ENCODE results near the gene SSR2. TPM values are rescaled to one million over a fixed set of nuclear protein-coding genes. Genes with fewer than 3 reads are reported as not detected.

The SSR2 gene
- total RNA-seq, 2 donors from 2014 or later = 194 to 208 TPM

DNA sequence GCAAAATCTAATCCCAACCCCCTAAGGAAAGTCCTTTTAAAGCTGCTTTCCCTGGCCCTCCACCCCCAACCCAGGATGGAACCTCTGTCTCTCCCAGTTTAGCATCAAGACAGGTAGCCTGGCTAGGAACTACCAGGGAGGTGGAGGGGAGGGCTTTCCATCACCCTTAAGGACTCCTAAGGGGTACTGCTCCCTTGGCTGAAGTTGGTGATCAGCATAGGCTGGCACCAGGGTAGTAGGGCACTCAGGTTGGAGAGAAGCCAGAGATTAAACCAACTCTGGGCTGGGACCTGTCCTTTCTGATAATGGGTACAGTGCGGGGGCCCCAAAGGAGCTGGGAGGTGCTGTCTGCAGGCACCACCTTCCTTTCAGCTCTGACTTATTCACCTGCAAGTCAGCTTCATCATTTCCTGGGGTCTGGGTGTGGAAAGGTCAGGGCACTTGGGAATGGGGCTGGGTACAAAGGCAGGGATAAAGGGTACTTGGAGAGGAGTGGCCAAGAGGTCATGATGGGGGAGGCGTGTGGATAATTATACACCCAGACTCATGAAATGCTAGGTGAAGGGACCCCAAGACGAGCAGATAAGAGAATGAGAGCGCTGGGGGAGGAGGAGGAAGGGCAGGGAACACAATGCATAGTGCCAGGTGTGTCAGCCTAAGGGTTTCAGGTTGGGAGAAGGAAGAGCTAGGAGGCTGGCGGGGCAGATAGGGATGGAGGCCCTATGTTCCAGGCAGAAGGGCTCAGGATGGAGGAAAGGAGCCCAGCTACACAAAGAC is 43.6 kb downstream of the SSR2 start:
- peaks cover 83% of the 10 kb centered on the region for H3K36me3 Mint-ChIP-seq (ENCODE audit: low read depth)
- H3K4me3 Mint-ChIP-seq = peak overlapping the region; percentile 100
- peaks cover 60% of the 10 kb centered on the region for H3K4me1 Mint-ChIP-seq
- ATAC-seq (replicated peaks) = peak; percentile 35
- peak overlapping the region; percentile 99 for H3K27ac Mint-ChIP-seq
- H3K9me3 Mint-ChIP-seq = no peaks in the 10 kb centered on the region
- no peaks in the 10 kb centered on the region for H3K27me3 Mint-ChIP-seq

DNA sequence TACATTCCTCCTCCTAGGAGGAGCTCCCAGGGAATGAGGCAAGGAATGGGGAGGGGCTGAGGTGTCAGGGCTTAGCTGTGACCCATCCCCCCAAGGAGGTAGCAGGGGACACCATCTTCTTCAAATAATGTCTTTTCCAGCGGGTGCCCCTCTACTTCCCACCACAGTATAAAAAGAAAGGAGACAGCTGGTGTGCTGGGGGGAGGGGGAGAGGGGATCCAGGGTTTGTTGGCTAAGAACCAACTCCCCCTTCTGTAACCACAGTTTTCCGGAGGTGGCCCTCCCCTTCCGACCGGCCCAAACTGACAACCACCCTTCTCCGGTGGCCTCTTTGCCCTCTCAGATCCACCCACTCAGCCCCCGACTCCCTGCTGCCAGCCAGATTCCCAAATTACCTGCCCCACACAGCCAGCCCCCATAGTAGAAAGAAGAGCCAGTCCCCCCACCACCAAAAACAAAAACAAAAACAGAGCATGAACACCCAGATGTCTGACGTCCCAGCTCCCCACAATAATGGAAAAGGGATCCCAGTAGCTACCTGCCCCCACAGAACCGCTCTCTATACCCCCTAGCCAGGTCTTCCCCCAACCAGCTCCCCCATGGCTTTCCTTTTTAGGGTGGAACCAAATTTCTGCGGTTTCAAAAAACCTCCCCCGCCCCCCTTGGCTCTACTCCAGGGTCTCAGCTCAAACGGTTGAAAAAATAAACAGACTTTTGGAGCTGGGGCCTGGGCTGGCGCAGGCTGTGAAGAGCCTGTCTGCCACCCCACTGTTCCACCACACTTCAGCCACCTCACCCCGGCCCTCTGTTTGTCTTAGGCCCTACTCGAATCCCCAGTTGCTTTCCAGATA is 44.5 kb downstream of the SSR2 start:
- Mint-ChIP-seq H3K4me1 (peaks cover 55% of the 10 kb centered on the region), H3K27me3 (no peaks in the 10 kb centered on the region), H3K4me3 (peak overlapping the region; percentile 100), H3K9me3 (no peaks in the 10 kb centered on the region), H3K27ac (peak overlapping the region; percentile 99), H3K36me3 (ENCODE audit: low read depth) (peaks cover 91% of the 10 kb centered on the region)
- peak; percentile 13 for ATAC-seq (replicated peaks)

DNA sequence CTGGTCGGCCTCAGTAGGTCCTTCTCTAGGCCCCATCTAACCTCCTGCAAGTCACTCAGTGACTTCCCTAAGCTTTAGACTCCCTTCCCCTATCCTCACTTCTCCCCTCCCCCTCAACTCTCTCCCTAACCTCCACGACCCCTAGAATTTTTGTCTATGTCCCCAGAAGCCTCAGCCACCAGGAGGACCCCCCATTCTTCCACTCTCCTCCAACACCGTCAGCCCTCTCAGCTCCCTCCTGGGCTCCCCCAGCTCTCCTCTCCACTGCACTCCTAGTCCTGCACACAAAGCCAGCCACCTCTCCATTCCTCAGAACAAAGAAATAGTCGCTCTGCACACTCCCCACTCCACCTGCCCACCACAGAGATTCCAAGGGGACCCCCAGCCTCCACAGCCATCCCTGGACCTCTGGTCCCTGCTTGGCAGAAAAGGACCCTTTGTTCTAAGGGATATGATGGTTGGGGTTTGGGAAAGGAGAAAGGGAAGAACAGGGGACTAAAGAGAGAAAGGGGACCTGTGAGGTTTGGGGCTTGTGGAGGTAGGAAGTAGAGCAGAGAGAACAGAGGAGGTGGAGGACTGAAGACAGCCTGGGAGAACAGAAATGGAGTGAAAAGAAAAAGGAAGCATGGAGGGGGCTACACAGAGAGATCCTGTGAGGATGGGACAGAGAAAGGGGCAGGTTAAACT is 45.2 kb downstream of the SSR2 start:
- no peak for ATAC-seq (replicated peaks)
- Mint-ChIP-seq H3K4me1 (peaks cover 55% of the 10 kb centered on the region), H3K9me3 (no peaks in the 10 kb centered on the region), H3K36me3 (ENCODE audit: low read depth) (peaks cover 91% of the 10 kb centered on the region), H3K27me3 (no peaks in the 10 kb centered on the region), H3K27ac (peak overlapping the region; percentile 99), H3K4me3 (peak overlapping the region; percentile 100)

DNA sequence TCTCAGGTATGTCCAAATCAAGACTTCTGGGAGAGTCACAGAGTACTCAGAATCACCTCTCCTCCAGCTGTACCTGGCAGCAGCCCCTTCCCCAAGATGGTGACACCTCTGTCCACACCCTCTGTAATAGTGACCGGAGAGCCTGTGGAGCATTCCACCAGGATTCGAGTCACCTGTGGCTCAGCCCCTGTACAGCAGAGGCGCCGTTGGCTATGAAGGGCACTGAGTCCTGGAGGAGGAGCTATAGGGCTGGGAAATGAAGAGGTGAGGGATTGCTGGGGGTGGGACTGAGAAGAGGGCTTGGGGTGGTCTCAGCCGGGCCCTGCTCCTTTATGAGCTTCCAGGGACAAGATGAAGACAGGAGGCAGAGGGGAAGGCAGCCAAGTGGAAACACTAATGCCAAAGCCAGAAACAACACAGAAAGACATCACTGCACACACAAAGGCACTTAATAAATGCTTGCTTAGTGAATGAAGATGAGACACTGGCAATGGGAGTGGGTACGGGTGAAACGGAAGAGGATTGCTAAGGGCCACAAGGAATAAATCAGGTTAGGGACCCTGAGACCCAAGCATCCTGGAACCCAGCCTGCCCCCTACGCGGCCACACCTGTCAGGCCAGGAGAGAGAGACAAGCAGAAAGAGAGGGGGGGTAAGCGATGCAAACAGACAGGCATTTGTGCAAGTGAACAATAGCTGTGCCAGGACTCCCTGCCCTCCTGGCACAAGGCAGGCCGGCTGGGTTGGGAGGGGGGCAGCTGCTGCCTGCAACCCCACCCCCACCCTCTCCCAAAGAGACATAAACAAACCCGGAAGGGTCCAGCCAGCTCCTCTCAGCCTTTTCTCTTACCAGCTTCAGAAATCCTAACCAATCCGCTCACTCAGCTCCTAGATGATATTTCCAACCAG is 46.3 kb downstream of the SSR2 start:
- Mint-ChIP-seq H3K36me3 (ENCODE audit: low read depth) (peaks cover 91% of the 10 kb centered on the region), H3K4me3 (peak overlapping the region; percentile 100), H3K27me3 (no peaks in the 10 kb centered on the region), H3K9me3 (no peaks in the 10 kb centered on the region), H3K27ac (peak overlapping the region; percentile 99), H3K4me1 (peaks cover 55% of the 10 kb centered on the region)
- ATAC-seq (replicated peaks) = no peak

DNA sequence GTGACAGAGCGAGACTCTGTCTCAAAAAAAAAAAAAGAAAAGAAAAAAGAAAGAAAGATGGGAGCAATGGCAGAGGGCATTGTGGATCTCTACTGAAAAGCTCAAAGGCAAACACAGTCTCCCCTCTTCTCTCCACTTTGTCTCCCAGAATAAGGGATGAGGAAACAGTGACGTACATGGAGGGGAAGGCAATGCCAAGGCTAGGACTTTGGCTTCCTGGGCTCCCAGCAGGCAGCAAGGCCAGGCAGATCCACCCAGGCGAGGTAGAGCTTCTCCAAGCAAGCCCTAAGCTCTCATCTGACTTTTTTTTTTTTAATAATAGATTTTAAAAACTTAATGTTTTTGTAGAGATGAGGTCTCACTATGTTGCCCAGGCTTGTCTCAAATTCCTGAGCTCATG is 47.0 kb downstream of the SSR2 start:
- H3K4me3 Mint-ChIP-seq = peak overlapping the region; percentile 100
- no peaks in the 10 kb centered on the region for H3K27me3 Mint-ChIP-seq
- H3K36me3 Mint-ChIP-seq (ENCODE audit: low read depth) = peaks cover 91% of the 10 kb centered on the region
- H3K4me1 Mint-ChIP-seq = peaks cover 62% of the 10 kb centered on the region
- peak overlapping the region; percentile 87 for H3K27ac Mint-ChIP-seq
- ATAC-seq (replicated peaks) = no peak
- H3K9me3 Mint-ChIP-seq = no peaks in the 10 kb centered on the region

DNA sequence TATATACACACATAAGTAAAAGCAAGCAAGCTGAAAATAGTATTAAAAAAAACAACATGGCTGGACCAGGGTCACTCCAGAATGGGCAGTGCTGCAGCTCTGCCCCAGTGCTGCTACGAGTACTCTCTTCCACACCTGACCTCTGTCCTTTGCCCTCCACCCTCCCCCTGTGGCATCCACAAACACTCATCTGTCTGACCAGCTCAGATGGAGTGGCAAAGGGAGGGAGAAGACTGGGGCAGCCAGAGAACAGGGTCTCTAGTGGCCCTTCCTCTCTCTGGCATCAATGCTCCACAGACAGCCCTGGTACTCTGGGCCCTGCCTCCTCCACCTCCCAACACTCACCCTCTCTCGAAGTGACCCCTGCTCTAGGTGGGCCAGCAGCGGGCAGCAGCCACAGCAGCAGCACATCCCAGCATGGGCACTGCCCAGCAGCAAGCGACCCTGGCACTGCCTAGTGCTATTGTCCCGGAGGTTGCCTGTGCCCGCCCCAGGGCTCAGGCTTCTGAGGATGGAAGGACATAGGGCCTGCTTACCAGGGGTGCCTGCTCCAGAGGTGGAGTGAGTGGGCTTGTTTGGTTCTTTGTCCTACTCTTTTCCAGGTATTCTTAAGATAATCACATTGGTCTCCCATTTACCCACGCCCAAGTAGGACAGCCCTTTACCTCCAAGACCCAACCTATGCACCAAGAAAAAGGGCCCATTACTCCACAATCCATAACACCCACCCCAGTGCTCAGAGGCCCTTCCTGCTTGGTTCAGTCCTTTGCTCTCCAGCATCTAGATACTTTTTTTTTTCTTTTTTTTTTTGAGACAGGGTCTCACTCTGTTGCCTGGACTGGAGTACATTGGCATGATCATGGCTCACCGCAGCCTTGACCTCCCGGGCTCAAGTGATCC is 48.6 kb downstream of the SSR2 start:
- Mint-ChIP-seq H3K4me1 (peaks cover 64% of the 10 kb centered on the region), H3K27me3 (no peaks in the 10 kb centered on the region), H3K4me3 (peak overlapping the region; percentile 100), H3K9me3 (no peaks in the 10 kb centered on the region), H3K36me3 (ENCODE audit: low read depth) (peaks cover 100% of the 10 kb centered on the region), H3K27ac (peak overlapping the region; percentile 87)
- no peak for ATAC-seq (replicated peaks)

DNA sequence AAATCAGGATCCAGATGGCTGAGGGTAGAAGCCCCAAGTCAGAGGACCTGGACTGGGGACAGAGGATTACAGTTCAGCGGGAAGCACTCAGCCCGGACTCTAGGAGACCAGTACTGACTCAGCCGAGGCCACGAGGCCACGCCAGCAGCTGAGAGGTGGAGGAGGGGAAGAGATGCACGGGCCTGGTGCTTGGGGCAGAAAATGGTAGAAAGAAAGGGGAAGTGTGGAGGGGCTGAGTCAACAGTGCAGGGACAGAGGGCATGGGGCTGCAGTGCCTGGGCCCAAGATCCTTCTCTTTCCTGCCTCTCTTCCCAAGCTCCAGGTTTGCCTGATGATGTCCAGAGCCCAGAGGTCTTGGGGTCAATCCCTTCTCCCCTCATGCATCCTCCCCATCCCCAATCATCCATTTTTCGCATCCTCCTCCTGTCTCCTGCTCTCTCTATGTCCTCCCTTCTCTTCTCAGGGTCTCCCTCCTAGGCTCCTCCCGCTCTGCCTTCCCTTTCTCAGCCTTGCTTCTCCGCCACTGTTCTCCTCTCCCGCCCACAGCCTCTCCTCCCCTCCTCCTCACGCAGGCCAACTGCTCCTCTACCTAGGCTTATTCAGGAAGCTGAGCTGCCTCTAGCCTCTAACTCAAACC is 50.1 kb downstream of the SSR2 start:
- peaks cover 100% of the 10 kb centered on the region for H3K36me3 Mint-ChIP-seq (ENCODE audit: low read depth)
- ATAC-seq (replicated peaks) = peak; percentile 92
- peak overlapping the region; percentile 87 for H3K27ac Mint-ChIP-seq
- no peaks in the 10 kb centered on the region for H3K9me3 Mint-ChIP-seq
- peaks cover 60% of the 10 kb centered on the region for H3K4me1 Mint-ChIP-seq
- H3K27me3 Mint-ChIP-seq = no peaks in the 10 kb centered on the region
- peak overlapping the region; percentile 100 for H3K4me3 Mint-ChIP-seq

DNA sequence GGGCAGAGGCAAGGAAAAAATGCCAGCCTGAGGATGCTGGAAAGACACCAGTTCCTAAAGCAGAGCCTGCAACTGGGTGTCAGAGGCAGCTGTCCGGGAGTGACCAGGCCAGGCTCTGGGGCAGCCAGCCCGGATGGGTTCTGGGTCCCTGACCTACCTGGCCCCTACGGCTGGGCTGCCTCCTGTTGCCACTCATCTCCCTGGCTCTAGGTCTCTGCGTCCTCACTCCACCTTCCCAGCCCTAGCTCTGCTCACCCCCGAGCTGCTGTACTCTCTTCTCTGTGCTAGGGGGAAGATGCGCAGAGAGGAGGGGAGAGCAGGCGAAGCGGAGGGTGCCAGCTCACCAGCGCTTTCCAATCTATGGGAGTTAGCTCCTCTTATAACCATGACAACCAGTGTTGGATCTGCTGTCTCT is 51.4 kb downstream of the SSR2 start:
- H3K27me3 Mint-ChIP-seq = no peaks in the 10 kb centered on the region
- H3K4me1 Mint-ChIP-seq = peaks cover 48% of the 10 kb centered on the region
- peaks cover 100% of the 10 kb centered on the region for H3K36me3 Mint-ChIP-seq (ENCODE audit: low read depth)
- H3K4me3 Mint-ChIP-seq = peak overlapping the region; percentile 100
- peak overlapping the region; percentile 87 for H3K27ac Mint-ChIP-seq
- ATAC-seq (replicated peaks) = no peak
- no peaks in the 10 kb centered on the region for H3K9me3 Mint-ChIP-seq

DNA sequence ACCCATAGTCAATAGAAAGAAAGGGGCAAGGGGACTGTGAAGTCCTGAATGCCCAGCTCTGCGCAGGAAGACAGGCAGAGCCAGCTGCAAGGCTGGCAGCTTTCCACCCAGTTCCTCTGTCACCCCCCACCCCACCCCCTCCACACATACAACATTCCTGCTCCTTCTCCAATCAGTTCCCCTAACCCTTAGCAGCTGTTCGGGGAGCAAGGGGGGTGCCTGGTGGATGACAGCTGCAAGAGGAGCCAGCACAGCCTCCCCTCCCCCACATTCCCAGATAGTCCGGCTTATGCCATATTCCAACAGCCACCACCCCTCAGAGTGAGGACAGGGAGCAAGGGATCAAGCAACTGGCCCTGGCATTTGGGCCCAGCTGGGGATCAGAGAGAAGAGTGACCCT is 52.1 kb downstream of the SSR2 start:
- Mint-ChIP-seq H3K36me3 (ENCODE audit: low read depth) (peaks cover 98% of the 10 kb centered on the region), H3K27me3 (no peaks in the 10 kb centered on the region), H3K27ac (peak overlapping the region; percentile 87), H3K9me3 (no peaks in the 10 kb centered on the region), H3K4me3 (peak overlapping the region; percentile 100), H3K4me1 (peaks cover 44% of the 10 kb centered on the region)
- ATAC-seq (replicated peaks) = no peak

DNA sequence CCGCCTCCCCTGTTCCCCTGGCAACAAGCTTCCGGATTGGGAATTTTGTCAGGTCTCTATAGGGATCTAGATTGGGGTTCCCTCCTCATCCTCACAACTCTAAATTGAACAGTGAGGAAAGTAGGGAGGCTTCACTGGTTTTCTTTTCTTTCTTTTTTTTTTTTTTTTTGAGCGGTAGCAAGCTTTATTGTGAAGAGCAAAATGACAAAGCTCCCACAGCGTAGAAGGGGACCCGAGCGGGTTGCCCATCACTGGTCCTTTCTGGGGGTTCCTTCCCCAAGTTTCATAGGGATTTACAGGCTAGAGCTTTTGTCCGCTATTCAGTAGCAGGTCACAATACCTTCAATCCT is 52.7 kb downstream of the SSR2 start:
- Mint-ChIP-seq H3K36me3 (ENCODE audit: low read depth) (peaks cover 94% of the 10 kb centered on the region), H3K4me3 (peak overlapping the region; percentile 100), H3K27ac (peak overlapping the region; percentile 87), H3K4me1 (peaks cover 40% of the 10 kb centered on the region), H3K27me3 (no peaks in the 10 kb centered on the region), H3K9me3 (no peaks in the 10 kb centered on the region)
- no peak for ATAC-seq (replicated peaks)

DNA sequence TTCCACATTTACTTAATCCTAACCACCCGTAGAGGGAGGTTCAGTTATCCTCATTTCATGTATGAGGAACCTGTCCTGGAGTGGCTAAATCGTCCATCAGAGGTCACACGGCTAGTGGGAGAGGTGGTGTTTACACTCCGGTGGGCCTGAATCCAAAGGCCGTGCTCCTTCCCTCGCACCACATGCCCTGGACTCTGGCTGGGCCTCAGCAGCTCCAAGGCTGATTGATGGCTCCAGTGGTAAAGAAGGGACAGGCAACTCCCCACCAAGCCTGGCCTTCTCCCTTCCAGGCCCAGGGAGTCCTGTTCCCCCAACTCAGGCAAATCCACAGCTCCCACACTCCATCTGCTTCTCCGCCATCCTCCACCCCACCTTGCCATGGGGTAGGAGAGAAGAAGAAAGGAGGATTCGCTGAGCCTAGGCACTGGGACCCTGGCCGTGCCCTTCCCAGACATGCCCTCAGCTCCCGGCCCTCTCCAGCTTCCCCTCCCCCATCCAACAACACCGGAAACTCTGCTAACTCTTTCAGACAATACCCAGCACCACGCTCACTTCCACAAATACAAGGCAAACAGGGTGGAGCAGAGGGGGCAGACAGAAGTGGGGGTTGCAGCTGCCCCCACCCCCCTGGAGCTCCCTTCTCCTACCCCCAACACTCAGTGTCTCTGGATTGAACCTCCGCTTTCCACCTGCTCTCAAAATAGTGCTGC is 53.3 kb downstream of the SSR2 start:
- Mint-ChIP-seq H3K27ac (peak overlapping the region; percentile 87), H3K9me3 (no peaks in the 10 kb centered on the region), H3K36me3 (ENCODE audit: low read depth) (peaks cover 94% of the 10 kb centered on the region), H3K4me1 (peaks cover 35% of the 10 kb centered on the region), H3K4me3 (peak overlapping the region; percentile 100), H3K27me3 (no peaks in the 10 kb centered on the region)
- no peak for ATAC-seq (replicated peaks)

DNA sequence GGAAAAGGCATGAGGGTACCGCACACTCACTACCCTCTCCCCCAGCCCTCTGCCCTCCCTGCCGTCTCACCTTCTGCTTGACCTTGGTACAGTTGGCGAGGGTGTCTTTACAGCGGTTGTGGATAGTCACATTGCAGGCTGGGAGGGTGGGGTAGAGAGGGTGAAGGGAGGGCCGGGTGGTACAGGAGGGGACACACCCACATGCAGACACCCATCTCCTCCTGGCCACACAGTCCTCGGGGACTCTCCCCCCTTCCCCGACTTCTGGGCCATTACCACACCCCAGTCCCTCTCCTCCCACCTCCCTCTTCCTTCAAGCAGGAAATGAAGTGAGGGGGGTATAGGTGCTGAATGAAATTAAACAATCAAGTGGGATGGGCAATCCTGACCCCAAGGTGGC is 54.0 kb downstream of the SSR2 start:
- H3K27me3 Mint-ChIP-seq = no peaks in the 10 kb centered on the region
- no peaks in the 10 kb centered on the region for H3K9me3 Mint-ChIP-seq
- H3K4me3 Mint-ChIP-seq = peak overlapping the region; percentile 100
- H3K36me3 Mint-ChIP-seq (ENCODE audit: low read depth) = peaks cover 94% of the 10 kb centered on the region
- H3K4me1 Mint-ChIP-seq = peaks cover 32% of the 10 kb centered on the region
- no peak for ATAC-seq (replicated peaks)
- H3K27ac Mint-ChIP-seq = peak overlapping the region; percentile 87

Data from activated T-helper 17 cell treated with anti-CD3 and anti-CD28 coated beads, Interleukin-2, amount 50 U/mL, for 72 hours (primary cell).